ENCODE measurements around the gene HMGXB4. TPM values are rescaled to one million over a fixed set of nuclear protein-coding genes. Genes with fewer than 3 reads are reported as not detected.

HMGXB4 gene
- polyA plus RNA-seq, 2 of the 4 experiments (the other 2 are of a cell fraction), result 12.9 to 29.5 TPM

GRCh38 chr22:35250156-35250555, 7.1 kb upstream of the HMGXB4 start:
- ChIA-PET POLR2A (no interaction called here), CTCF (no interaction called here)
- FAIRE-seq (no peak), DNase-seq (ENCODE audit: low read depth in 1 of 2, low spot score in 1 of 2) (no peak), ATAC-seq (no peak)
- 78% methylated on average over 4 of the region's 4 CpGs for WGBS (ENCODE audit: missing lambda C conversion rate)
- no peaks in the 10 kb centered on the region for H3K4me1 ChIP-seq
- no peak overlapping the region for H3K4me3 ChIP-seq
- TF ChIP-seq EHMT2 (IDR thresholded peaks at IDR 0.05; ENCODE audit: low read depth), result no peak
- no peak overlapping the region for H3K4me2 ChIP-seq
- H3K9me3 ChIP-seq, result no peaks in the 10 kb centered on the region
- no peak overlapping the region for H3K27ac ChIP-seq

GRCh38 chr22:35253946-35254345, 3.3 kb upstream of the HMGXB4 start:
- no peak for ATAC-seq
- ChIA-PET POLR2A (no interaction called here), CTCF (no interaction called here)
- Histone ChIP-seq H3K9me3 (no peaks in the 10 kb centered on the region), H3K4me3 (no peak overlapping the region), H3K27ac (no peak overlapping the region), H3K4me2 (no peak overlapping the region), H3K4me1 (0 out of 3 replicates have a peak, but pooled peaks cover 5% of the 10 kb centered on the region)
- 28% methylated on average over 2 of the region's 2 CpGs for WGBS (ENCODE audit: missing lambda C conversion rate)
- TF ChIP-seq POLR2AphosphoS2 (conservative IDR thresholded peaks at IDR 0.05; ENCODE audit: low read length) (no peak), ATOH8 (CRISPR knock-in tag; IDR thresholded peaks at IDR 0.05; ENCODE audit: low read depth) (no peak), HES2 (IDR thresholded peaks at IDR 0.05) (no peak), BHLHE40 (IDR thresholded peaks at IDR 0.05; ENCODE audit: low read depth, low read length) (no peak), JUNB (IDR thresholded peaks at IDR 0.05) (no peak), TFCP2L1 (CRISPR knock-in tag; IDR thresholded peaks at IDR 0.05) (no peak), HOXA7 (CRISPR knock-in tag; IDR thresholded peaks at IDR 0.05) (no peak), GATA3 (IDR thresholded peaks at IDR 0.05; ENCODE audit: borderline replicate concordance) (no peak), FOSB (CRISPR knock-in tag; IDR thresholded peaks at IDR 0.05) (no peak), RCOR1 (IDR thresholded peaks at IDR 0.05; ENCODE audit: low read depth, low read length) (no peak), RAD21 (conservative IDR thresholded peaks at IDR 0.05 in 1 of 2, IDR thresholded peaks at IDR 0.05 in 1 of 2) (no peak), ZC3H11A (IDR thresholded peaks at IDR 0.05) (no peak), JUN (IDR thresholded peaks at IDR 0.05) (no peak), CHD4 (IDR thresholded peaks at IDR 0.05; ENCODE audit: borderline replicate concordance) (no peak), SMC3 (IDR thresholded peaks at IDR 0.05) (no peak), RFX5 (IDR thresholded peaks at IDR 0.05) (no peak), PHF8 (IDR thresholded peaks at IDR 0.05; ENCODE audit: borderline replicate concordance, low read depth) (no peak)
- FAIRE-seq, result no peak
- DNase-seq (ENCODE audit: low read depth in 1 of 2, low spot score in 1 of 2), result no peak

GRCh38 chr22:35257002-35257320, 332 bp upstream of the HMGXB4 start:
- Histone ChIP-seq H3K4me2 (peak overlapping the region; percentile 86), H3K4me3 (peak overlapping the region; percentile 82), H3K9me3 (no peaks in the 10 kb centered on the region), H3K27ac (peak overlapping the region; percentile 100), H3K4me1 (0 out of 3 replicates have a peak, but pooled peaks cover 6% of the 10 kb centered on the region)
- CTCF ChIA-PET, result no interaction called here
- WGBS (ENCODE audit: missing lambda C conversion rate), result 4% methylated on average over 3 of the region's 3 CpGs
- no peak for DNase-seq (ENCODE audit: low read depth in 1 of 2, low spot score in 1 of 2)
- FAIRE-seq, result no peak
- TF ChIP-seq ZFP36 (IDR thresholded peaks at IDR 0.05; ENCODE audit: borderline replicate concordance, partially characterized antibody) (no peak), EP300 (IDR thresholded peaks at IDR 0.05) (no peak), ZNF302 (CRISPR knock-in tag; IDR thresholded peaks at IDR 0.05) (no peak), MYC (IDR thresholded peaks at IDR 0.05; ENCODE audit: borderline replicate concordance, low read length) (no peak)
- POLR2A ChIA-PET, result interaction anchor here (1.6 kb wide), 1 partner anchor 43 kb away, joined by 4 read pairs; the partner anchor contains the start of gene TOM1
- ATAC-seq, result peak; percentile 60; a peak in 5 of 6 replicates

All from A549 (cell line).